ENCODE data around the gene CEP104.

Gene CEP104

DNA sequence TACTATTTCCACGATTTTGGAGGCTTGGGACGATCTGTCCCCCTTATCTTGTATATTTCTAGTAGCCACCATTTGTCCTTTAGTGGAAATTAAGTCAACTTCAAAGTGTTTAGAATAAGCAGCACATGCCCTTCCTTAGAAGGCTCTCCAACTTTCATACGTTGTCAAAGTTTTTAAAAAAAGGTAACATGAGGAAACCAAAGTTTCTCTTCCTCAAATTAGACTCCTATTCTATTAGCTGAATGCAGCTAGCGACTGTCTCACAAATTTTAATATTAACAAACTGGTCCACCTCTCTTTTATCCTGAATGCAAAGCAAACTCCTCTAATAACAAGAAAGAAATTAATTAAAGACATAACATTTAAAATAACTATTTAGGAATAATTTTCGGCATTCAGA lies 36.2 kb upstream of the CEP104 start:
- DNase-seq: no peak

DNA sequence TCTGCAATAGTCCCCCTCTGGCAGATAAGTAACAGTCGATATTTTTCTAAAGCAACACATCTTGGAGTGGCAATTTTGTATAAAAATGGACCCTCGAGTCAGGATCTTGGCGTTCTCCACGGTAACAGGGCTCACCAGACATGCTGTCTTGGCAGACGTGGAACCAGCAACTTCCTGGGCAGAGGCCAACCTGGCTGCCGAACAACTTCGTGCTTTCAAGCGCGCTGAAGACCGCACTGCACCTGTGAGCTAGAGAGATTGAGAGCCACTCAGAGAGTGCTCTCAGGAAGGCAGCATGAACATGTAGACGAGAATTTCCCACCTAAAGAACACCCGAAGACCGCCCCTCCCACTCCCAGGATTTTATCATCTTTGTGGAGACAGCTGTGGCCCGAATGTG lies 35.7 kb upstream of the CEP104 start:
- DNase-seq: no peak

DNA sequence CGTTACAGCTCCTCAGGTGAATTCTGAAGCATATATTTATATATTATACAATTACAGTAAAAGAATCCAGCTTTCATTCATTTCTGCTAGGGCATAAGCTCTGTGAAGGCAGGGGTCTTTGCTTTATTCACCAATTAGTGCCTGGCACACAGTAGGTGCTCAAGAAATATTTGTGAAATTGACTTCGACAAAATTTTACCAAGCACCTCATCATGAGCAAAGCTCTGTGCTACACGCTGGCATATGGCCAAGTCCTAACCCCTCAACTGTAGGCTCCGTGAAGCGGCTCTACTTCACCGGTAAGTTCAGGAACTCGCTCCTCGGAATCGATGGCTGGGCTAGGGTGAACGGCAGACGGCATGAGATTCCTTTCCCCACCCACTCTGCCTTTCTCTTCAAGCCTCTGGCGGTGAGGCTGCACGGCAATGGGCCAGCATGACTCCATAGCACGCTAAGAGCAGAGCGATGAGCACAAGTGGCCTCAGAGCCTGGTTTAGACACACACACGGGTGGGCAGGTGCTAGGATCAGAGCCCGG lies 34.4 kb upstream of the CEP104 start:
- DNase-seq: no peak

DNA sequence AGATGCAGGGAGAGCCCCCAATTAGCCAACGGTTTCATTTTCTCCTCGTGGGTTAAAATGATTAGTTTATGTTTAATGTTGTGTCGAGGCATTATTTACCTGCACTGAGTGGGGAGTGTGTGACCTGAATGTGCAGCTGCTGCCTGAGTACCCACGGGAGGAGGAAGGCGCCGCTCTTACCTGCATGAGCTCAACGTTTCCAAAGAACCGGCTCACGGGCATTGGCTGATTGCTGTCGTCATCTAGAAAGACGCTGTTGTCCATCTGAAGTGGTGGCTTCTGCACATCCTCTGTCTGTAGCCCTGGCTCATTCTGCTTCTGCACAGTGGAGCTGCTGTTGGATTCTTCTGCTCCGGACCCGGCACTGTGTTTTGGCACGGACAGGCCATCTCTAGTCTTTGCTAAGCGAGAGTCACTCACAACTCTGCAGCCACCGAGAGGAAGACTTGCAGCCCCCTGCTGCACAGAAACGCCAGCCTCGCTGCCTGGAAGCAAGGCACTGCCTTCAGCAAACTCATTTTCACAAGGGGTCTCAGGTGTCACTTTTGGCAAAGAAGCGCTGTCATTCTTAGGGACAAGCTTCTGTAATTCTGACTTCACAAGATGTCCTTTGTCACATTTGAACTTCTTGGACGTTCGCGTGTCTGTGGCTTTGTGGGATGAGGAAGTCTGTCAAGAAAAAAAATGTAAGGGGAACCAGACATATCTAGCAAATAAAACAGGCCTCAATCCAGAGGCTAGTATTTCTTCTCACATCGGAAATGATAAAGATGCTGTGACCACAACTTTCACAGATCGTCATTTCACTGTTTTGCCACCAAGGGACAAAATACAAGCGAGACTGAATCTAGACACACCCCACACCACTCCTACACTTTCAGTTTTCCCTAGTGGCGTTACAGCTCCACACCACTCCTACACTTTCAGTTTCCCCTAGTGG lies 33.6 kb upstream of the CEP104 start:
- no peak for DNase-seq

DNA sequence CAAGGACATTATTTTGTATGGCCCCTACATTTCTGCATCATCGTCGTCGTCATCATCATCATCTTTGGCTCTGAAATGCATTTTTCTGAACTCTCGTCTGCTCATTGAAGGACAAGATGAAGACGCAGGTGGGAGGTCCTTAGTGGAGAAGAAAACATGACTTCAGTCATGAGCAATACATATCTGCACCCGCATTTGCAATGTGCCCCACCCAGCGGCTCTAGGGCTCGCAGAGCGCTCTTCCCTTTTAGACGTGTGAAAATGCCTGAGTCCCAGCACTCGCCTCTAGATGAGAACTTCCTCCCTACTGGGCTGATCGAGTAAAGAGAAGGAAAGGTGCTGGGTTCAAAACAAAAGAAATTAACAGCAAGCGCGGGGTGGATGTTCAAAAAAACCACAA lies 32.9 kb upstream of the CEP104 start:
- DNase-seq: no peak

DNA sequence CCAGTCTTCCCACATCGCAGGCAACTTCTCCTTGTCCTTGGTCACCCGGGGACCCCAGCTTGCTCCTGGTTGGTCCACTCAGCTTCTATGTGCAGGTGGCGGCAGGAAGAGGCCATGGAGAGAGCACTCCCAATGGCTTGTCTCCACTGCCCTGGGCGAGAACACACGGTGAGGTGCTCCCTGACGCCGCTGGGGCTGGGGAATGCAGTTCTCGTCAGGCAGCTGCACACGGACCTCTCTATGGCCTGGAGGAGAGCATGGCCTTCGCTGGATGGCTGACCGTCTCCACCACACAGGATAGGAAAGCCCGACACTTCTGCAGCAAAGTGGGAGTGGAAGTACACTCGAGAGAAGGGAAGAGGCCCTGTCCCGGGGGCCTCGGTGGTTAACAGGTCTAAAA lies 31.3 kb upstream of the CEP104 start:
- no peak for DNase-seq

DNA sequence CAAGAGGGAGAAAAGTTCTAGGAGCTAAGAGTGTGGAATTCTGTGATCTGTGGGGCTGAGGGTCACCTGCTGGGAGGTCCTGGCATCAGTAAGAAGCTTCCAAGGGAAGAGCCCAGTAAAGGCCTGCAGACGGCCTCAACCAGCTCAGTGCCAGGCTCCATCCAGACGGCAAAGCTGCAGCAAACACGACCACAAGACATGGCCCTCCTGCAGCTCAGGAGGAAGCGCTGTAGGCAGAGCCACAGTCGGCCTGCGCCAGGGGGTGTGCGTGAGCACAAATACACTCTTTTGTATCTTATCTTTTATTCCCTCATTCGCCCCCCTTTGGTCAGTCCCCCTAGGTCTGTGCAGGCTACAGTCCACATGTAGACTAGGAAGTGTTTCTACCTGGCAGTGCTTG lies 29.7 kb upstream of the CEP104 start:
- DNase-seq: no peak

DNA sequence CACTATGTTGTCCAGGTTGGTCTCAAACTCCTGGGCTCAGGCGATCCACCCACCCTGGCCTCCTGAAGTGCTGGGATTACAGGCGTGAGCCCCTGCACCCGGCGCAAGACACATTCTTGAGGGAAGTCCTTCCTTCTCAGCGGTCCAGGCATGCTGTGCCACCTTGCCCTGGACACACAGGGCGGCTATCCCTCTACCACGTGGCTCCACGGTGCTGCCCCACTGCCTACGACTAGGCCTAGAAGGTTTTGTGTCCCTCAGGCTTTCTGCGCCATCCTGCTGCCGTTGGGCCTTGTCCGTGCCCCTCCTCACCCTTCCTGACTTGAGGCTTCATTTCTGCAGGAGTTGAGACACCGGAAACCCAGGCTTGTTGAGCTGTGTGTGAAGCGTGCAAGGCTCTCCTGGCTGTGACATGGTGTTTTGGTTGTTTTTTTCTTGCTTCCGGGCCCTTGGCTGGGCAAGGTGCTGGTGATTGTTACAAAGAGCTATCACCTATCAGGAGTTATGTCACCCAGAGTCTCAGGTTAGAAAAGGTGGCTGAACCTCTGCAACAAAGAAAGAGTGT lies 29.2 kb upstream of the CEP104 start:
- DNase-seq: no peak

DNA sequence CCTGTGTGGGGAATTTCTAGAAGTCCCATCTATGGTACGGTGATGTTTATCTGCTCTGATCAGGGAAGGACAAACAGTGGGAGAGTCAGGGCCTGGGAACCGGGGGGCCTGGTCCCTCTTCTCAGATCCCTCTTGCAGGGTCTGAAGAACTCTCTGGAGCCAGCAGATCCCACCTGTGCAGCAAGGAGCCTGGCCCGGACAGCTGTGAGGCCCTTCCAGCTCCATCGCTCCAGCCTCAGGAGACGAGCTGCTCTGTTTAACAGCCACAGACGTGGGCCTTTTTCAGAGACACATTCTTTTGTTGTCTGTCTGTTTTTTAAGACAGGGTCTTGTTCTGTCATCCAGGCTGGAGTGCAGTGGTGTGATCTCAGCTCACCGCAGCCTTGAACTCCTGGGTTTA lies 28.6 kb upstream of the CEP104 start:
- DNase-seq: no peak

DNA sequence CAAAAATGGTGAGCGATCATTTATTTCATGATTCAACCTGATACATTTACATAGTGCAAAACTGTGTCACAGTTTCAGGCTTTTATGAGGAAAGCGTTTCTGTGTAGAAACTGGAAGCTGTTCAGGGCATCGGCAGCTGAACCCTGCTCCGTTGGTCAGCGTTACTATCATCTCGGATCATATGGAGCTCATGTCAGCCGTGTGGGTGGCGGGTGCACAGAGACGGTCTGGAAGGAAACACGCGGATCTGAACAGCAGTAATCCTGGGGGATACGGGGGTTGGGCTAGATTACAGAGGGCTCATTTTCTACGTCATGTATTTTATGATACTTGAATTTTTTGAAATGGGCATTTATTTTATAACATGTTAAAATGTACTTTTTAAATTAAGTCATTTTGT lies 28.0 kb upstream of the CEP104 start:
- no peak for DNase-seq

DNA sequence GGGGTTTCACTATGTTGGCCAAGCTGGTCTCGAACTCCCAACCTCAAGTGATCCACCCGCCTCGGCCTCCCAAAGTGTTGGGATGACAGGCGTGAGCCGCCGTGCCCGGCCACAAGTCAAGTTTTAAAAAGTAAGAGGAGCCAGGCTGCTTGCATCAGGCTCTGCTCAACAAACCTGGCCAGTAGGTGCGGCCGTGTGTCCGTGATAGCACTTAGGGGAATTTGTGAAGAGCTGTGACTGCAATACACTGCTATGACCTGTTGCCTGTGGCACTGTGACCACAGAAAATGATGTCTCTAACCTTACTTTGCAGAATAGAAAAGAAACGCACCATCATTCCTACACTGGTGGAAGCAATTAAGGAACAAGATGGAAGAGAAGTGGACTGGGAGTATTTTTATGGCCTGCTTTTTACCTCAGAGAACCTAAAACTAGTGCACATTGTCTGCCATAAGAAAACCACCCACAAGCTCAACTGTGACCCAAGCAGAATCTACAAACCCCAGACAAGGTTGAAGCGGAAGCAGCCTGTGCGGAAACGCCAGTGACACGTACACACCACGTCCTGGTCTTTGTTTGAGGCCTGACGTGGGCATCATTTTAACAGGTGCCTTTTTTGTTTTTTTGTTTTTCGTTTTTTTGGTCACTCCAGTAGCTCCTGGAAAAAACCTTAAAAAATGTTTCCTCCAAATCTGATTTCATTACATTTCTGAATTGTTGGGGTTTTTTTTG lies 26.3 kb upstream of the CEP104 start:
- DNase-seq: no peak

DNA sequence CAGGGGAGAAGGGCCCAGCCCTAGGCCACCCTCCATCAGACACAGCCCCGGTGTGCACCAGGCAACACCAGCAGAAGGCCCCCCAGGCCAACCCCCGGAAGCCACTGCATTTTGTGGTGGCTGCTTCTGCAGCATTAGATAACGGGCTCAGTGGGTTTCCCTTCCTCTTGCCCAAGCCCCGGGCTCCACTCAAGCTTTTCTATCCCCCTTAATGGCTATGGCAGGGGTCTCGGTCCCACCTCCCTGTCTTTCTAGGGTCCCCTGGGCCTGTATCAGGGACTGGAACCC lies 24.1 kb upstream of the CEP104 start:
- no peak for DNase-seq

DNA sequence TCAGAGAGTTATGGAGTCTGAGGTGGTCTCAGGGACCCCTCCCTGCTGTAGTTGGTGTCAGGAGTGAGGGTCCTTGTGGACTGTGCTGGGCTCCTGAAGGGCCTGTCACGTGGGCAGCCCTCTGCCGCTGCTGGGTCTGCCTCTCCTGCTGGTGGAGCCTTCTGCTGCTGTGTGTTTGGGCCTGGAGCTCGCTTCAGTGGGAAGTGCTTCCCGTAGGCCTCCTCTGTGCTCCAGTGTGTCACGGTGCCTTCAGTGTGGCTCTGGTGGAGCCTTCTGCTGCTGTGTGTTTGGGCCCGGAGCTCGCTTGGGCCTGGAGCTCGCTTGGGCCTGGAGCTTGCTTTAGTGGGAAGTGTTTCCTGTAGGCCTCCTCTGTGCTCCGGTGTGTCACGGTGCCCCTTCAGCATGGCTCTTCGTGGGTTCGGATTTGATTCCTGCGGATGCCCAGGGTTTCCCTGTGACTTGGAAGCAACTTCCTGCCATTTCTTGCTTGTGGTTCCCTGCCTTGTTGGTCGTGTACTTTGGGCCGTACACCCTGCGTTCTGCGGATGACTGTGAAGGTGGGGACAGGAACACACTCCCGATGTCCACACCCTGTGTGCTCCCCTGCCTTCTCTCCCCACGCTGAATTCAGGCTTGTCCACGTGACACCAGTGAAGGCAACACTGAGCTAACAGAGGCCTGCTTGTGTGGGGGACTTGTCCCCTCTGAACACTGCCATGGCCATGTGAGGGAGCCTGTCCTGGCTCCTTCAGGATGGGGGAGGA lies 23.6 kb upstream of the CEP104 start:
- DNase-seq: no peak

DNA sequence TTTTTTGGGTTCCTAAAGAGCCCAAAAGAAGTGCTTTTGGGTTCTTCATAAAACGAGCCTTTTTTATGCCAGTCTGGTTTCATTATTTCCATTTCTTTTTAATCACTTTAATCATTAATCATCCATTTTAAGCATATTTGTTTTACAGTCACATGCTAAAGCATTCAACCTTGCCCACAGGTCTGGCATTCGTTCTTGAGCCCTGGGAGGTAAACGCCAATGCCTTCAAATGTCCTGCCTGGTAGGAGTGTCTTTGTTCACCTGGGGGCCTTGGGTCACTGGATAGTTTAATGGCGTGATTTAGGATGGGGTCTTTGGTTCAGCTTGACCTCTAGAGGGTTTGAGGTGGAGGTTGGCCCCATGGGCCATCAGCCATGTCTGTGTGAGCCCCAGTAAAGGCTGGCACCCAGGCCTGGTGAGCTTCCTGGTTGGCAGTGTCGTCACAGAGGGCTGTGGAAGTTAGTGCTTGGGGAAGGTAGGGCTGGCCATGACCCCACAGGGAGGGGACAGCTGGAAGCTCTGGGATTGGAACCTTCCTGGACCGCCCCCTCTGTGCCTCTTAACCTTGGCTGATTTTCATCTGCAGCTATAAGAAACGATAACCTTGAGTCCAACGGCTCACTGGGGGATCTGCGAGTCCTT lies 22.9 kb upstream of the CEP104 start:
- DNase-seq: no peak

DNA sequence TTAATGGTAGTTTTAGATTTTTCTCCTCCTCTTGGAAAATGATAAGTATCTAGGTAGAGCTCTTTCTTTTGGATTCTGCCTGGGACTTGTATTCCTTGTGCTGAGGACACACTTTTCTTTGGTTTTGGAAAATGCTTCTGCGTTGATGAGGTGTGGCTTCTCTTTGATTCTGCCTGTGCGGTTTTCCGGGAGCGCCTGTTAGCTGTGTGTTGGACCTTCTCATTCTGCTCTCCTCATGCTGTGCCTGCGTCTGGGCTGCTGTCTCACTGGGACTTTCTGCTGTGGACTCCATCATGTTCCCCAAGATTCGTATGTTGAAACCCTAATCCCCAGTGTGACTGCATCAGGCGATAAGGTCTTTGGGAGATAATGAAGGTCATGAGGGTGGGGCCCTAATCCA lies 22.1 kb upstream of the CEP104 start:
- DNase-seq: no peak

DNA sequence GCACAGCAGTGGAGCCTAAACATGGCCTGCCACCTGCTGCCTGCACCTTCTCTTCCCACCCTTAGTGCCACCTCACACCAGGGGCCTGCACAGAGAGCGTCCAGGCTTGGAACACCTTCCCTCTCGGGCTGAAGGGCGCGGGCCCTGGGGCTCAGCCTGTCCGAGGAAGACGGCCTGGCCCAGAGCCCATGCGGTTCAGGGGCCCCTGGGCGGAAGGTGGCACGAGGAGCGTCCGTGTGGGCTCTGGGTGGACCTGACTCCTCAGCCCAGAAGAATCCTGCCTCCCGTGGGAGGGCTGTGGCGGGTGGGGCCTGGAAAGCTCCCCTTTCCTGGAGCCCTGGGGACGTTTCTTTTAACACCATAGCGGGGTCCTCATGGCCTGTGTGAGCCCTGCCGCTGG lies 19.7 kb upstream of the CEP104 start:
- no peak for DNase-seq

DNA sequence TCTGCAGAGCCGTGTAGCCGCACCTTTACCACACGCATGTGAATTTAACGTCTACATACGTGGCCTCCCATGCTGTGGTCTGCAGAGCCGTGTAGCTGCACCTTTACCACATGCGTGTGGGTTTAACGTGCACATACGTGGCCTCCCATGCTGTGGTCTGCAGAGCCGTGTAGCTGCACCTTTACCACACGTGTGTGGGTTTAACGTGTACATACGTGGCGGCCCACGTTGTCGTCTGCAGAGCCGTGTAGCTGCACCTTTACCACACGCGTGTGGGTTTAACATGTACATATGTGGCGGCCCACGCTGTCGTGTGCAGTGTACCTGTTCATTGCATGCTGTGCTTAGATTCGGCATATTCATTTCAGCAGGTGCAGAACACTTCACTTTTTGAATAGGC lies 17.7 kb upstream of the CEP104 start:
- DNase-seq: no peak

DNA sequence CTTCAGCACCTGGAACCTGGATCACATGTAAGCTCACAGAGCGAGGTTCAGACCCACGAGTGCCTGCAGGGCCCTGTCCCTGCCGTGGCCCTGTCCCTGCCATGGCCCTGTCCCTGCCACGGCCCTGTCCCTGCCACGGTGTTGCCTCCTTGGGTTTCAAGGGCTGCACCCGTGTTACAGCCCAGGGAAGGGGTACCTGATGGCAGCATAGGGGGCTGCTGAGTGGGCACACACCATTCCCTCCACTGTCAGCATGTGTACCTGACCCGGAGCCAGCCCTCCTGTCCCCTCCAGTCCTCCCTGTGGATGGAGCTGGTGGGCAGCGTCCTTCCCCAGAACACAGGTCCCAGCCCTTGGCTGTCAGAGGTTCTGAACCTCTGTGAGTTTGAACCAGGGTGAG lies 15.5 kb upstream of the CEP104 start:
- no peak for DNase-seq

DNA sequence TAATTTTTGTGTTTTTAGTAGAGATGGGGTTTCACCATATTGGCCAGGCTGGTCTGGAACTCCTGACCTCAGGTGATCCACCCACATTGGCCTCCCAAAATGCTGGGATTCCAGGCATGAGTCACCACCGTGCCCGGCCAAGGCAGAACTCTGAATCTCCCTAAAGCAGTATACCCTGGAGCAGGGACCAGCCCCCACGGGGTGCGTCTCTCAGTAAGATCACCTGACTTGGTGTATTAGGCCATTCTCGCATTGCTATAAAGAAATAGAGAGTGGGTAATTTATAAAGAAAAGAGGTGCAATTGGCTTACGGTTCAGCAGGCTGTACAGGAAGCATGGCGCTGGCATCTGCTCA lies 14.4 kb upstream of the CEP104 start:
- DNase-seq: no peak

DNA sequence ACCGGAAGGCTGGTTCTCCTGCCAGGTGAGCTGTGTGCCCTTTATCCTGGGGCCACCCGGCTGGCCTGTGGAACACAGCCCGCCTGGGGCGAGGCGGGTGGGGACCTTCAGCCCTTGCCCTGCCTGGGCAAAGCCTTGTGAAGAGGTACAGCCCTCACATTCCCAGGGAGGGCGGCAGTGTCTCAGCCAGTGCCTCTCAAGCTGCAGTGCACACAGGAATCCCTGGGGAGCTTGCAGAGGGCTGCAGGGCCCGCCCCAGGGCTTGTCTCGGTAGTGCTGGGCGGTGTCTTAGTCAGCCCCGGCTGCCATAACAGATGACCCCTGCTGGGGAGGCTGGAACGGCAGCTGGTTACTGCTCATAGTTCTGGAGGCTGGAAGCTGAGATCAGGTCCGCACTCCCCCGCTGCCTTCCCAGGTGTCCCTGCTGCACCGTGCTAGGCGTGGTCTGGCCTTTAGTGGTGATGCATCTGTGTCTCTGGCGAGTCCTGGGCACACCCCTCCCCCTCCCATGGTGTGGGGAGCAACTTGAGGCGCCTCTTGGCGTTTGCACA lies 12.8 kb upstream of the CEP104 start:
- no peak for DNase-seq

DNA sequence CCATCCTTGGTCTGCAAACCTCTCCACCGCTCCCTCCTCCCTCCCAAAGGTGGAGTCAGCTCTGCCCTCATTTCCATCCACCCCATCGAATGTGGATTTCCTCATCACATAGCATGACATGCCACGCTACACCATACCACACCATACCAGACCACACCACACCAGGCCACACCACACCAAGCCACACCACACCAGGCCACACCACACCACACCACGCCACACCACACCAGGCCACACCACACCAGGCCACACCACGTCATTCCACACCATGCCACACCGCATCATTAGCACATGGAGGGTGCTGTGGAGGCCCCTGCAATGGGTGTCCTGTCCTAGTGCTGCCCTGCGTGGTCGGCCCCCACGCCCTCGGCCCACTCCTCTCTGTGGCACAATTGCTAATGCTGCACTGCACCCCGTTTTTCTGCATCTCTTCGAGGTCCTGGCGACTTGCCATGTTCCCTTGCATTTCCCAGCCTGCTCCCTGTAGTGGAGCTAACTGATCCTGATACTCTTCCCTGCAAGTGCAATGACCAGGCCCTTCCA lies 11.5 kb upstream of the CEP104 start:
- no peak for DNase-seq

DNA sequence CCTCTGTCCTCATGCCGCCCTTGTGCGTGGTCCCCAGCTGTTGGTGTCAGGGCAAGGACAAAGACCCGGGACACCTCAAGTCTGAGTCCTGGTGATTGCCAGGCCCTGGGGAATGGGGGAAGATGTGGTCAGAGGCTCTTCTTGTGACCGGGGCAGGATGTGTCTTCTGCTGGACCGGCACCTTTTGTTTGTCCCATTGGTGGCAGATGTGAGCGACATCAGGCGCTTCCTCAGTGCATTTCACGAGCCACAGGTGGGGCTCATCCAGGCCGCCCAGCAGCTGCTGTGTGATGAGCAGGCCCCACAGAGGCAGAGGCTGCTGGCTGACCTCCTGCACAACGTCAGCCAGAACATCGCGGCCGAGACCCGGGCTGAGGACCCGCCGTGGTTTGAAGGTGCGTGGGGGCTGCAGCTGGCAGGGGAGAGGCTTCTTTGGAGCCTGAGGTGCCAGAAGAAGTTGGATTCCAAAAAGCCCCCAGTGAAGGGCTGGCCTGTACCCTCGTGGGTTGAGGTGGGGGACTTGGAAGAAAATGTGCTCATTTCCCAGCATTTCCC lies 8.7 kb upstream of the CEP104 start:
- DNase-seq: no peak
